MCF 10A (cell line): ENCODE measurements around the gene NUDT4. TPM values are rescaled to one million over a fixed set of nuclear protein-coding genes. Genes with fewer than 3 reads are reported as not detected.

Source experiments
- BruUV-seq: library from RNA; stranded (reverse); fragments of 400-500 nt; replicated peaks from 2 replicates; lab custom pipeline; 2021; lab: Mats Ljungman, UMichigan
- CTCF ChIA-PET: fragments of 300-600 bp; sonication (Branson Sonifier 250); formaldehyde crosslinking; extraction: SDS; loops from one replicate; lab custom pipeline; 2021; ENCODE audit warnings: antibody characterized with exemption, inconsistent platforms; lab: Yijun Ruan, JAX
- POLR2A ChIA-PET: fragments of 300-600, 350-650 bp; sonication (Branson Sonifier 250); formaldehyde crosslinking; extraction: SDS; loops from one replicate; lab custom pipeline; 2020; ENCODE audit warnings: antibody characterized with exemption, inconsistent platforms; lab: Yijun Ruan, JAX
- DNase-seq: peaks from one replicate; pipeline ENCODE4 v3.0.0-alpha.2; 2018; ENCODE audit not compliant: unreplicated experiment
- H3K27ac Mint-ChIP-seq: one replicate; pipeline ENCODE4 v1.8.0; 2022; ENCODE audit warnings: mild to moderate bottlenecking, low read depth, mixed read lengths; ENCODE audit not compliant: unreplicated experiment
- H3K27me3 Mint-ChIP-seq: one replicate; pipeline ENCODE4 v1.8.0; 2022; ENCODE audit warnings: mixed read lengths; ENCODE audit not compliant: insufficient read depth, unreplicated experiment
- H3K36me3 Mint-ChIP-seq: one replicate; pipeline ENCODE4 v1.8.0; 2022; ENCODE audit warnings: mild to moderate bottlenecking, moderate library complexity, mixed read lengths; ENCODE audit not compliant: insufficient read depth, unreplicated experiment
- H3K4me1 Mint-ChIP-seq: one replicate; pipeline ENCODE4 v1.8.0; 2022; ENCODE audit warnings: mixed read lengths; ENCODE audit not compliant: insufficient read depth, unreplicated experiment
- H3K4me3 Mint-ChIP-seq: one replicate; pipeline ENCODE4 v1.8.0; 2022; ENCODE audit warnings: mild to moderate bottlenecking, moderate library complexity, mixed read lengths; ENCODE audit not compliant: unreplicated experiment
- H3K9me3 Mint-ChIP-seq: one replicate; pipeline ENCODE4 v1.8.0; 2022; ENCODE audit warnings: mixed read lengths; ENCODE audit not compliant: unreplicated experiment
- intact Hi-C: fragments of 100-400 bp; cut with micrococcal nuclease; formaldehyde crosslinking; loops from 2 replicates; pipeline ENCODE4 v1.14.1; 2022
- total RNA-seq: library from RNA; stranded (reverse); gene quantifications from 2 replicates; pipeline ENCODE4 v1.2.3, GENCODE V29; 2022
- TF ChIP-seq, protein P1 (sequence below): fragments of 200-600 bp; IDR thresholded peaks from one replicate; pipeline ENCODE4 v1.8.0; 2022; ENCODE audit warnings: antibody characterized with exemption, mild to moderate bottlenecking; ENCODE audit not compliant: unreplicated experiment

NUDT4 gene
- total RNA-seq, 1 experiment from 2014 or later: 79.8 TPM

DNA sequence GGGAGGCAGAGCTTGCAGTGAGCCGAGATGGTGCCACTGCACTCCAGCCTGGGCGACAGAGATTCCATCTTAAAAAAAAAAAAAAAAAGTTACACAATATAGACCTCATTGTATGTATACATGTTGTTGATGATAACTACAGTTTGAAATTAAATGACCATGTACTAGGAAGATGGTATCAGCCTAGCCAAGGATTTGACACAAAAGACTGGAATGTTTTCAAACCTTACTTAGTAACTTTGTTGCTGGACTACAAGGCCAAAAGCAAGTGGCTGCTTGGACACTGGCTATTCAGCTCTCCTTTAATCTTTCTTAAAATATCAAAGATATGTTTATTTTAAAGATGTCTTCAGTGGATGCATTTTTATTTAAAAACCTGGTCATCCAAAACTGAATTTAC lies 18.9 kb upstream of the NUDT4 start:
- intact Hi-C loops: no loop called here
- POLR2A ChIA-PET: interaction anchor here (1.5 kb wide), 1 partner anchor 237 kb away, joined by 4 read pairs; no protein-coding TSS in a partner anchor
- TF ChIP-seq, protein P1, sequence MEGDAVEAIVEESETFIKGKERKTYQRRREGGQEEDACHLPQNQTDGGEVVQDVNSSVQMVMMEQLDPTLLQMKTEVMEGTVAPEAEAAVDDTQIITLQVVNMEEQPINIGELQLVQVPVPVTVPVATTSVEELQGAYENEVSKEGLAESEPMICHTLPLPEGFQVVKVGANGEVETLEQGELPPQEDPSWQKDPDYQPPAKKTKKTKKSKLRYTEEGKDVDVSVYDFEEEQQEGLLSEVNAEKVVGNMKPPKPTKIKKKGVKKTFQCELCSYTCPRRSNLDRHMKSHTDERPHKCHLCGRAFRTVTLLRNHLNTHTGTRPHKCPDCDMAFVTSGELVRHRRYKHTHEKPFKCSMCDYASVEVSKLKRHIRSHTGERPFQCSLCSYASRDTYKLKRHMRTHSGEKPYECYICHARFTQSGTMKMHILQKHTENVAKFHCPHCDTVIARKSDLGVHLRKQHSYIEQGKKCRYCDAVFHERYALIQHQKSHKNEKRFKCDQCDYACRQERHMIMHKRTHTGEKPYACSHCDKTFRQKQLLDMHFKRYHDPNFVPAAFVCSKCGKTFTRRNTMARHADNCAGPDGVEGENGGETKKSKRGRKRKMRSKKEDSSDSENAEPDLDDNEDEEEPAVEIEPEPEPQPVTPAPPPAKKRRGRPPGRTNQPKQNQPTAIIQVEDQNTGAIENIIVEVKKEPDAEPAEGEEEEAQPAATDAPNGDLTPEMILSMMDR: no peak
- CTCF ChIA-PET: interaction anchor here (0.6 to 0.8 kb wide), 2 partner anchors 29 to 371 kb away, joined by 3 read pairs; no protein-coding TSS in a partner anchor
- DNase-seq: no peak
- Mint-ChIP-seq H3K4me1 (peaks cover 10% of the 10 kb centered on the region), H3K27ac (no peak overlapping the region), H3K9me3 (no peaks in the 10 kb centered on the region), H3K27me3 (no peaks in the 10 kb centered on the region), H3K4me3 (no peak overlapping the region), H3K36me3 (no peaks in the 10 kb centered on the region)
- no TSS peak for BruUV-seq

DNA sequence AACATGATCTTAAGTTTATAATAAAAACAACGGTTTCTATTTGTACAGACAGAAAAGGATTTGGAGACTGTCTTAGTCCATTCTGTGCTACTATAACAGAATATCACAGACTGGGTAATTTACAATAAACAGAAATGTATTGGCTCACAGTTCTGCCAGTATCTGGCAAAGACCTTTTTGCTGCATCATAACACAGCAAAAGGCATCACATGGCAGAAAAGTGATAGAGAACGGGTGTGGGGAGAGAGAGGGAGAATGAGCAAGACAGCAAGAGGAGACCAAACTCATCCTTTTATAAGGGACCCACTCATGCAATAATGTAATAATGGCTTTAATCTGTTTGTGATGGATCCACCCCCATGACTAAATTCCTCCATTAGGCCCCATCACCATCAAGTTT lies 17.0 kb upstream of the NUDT4 start:
- BruUV-seq: no TSS peak
- no peak for DNase-seq
- TF ChIP-seq, protein P1: no peak
- peaks cover 10% of the 10 kb centered on the region for H3K4me1 Mint-ChIP-seq
- ChIA-PET CTCF (no interaction called here), POLR2A (interaction anchor here (1.4 kb wide), 1 partner anchor 16 kb away, joined by 3 read pairs; no protein-coding TSS in a partner anchor)
- intact Hi-C loops: no loop called here
- no peak overlapping the region for H3K4me3 Mint-ChIP-seq
- no peak overlapping the region for H3K27ac Mint-ChIP-seq
- H3K27me3 Mint-ChIP-seq: no peaks in the 10 kb centered on the region
- H3K36me3 Mint-ChIP-seq: no peaks in the 10 kb centered on the region
- H3K9me3 Mint-ChIP-seq: no peaks in the 10 kb centered on the region

DNA sequence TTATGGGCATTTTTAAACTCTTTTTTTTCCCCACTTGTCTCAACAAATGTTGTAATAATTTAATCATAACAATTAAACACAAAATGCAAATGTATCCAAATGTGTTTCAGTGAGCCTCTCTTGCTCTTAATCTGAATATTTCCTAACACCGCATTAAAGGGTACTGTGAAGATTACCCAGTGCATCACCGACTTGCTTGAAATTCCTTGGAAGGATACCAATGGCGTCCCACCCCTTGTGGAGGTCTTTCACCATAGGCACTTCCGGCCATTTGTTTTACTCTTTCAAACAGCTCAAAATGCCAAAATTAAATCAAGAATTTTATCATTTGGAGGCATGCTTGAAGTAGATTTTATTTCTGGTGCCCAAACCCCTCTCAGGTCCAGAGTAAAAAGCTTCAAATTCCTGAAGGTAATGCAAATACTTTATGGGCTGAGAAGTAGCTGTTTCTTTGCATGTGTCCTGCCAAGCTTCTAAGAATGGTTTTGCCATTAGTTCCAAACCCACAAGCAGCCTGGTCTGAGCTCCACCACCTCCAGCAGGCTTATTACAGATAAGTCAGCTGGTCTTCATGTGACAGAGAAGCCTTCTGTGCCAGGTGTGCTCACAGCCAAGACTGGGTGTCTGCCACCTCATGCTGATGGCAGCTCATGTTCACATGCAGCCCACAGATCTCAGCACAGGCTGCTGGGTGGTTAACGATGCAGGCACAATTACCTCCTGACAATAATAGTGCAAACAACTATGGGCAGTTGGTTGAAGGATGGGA lies 16.4 kb upstream of the NUDT4 start:
- TF ChIP-seq, protein P1: no peak
- Mint-ChIP-seq H3K36me3 (no peaks in the 10 kb centered on the region), H3K4me1 (peaks cover 10% of the 10 kb centered on the region), H3K4me3 (no peak overlapping the region), H3K27ac (no peak overlapping the region), H3K9me3 (no peaks in the 10 kb centered on the region), H3K27me3 (no peaks in the 10 kb centered on the region)
- no TSS peak for BruUV-seq
- DNase-seq: no peak
- POLR2A ChIA-PET: interaction anchor here (1.4 kb wide), 1 partner anchor 16 kb away, joined by 3 read pairs; no protein-coding TSS in a partner anchor
- CTCF ChIA-PET: no interaction called here
- intact Hi-C loops: no loop called here

DNA sequence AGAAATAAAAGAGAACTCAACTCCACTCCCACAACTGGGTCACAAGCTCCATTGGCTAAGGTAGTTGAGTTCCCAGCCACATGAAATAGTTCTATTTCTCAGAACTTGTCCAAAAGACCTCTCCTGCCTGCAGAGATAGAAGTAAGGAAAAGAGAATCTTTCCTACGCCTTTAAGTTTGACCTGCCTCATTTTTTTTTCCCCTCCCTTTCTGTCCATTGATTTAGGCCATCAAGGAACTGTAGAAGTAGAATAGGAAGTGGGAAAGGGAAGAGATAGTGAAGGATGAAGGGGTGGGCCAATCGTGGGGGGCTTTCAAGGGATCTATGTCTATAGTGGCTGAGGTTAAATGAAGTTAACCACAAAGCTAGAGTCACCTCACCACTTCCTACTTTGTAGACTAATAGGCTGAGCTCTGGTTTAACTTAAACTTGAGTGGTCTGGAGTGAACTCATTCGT lies 13.9 kb upstream of the NUDT4 start:
- no peaks in the 10 kb centered on the region for H3K9me3 Mint-ChIP-seq
- no peak overlapping the region for H3K4me3 Mint-ChIP-seq
- TF ChIP-seq, protein P1: no peak
- ChIA-PET POLR2A (interaction anchor here (0.9 kb wide), 1 partner anchor 242 kb away, joined by 3 read pairs; no protein-coding TSS in a partner anchor), CTCF (no interaction called here)
- H3K4me1 Mint-ChIP-seq: peaks cover 10% of the 10 kb centered on the region
- no peak overlapping the region for H3K27ac Mint-ChIP-seq
- no peak for DNase-seq
- no peaks in the 10 kb centered on the region for H3K27me3 Mint-ChIP-seq
- intact Hi-C loops: no loop called here
- no peaks in the 10 kb centered on the region for H3K36me3 Mint-ChIP-seq
- BruUV-seq: no TSS peak
